Activated CD4-positive, alpha-beta T cell treated with anti-CD3 and anti-CD28 coated beads for 36 hours (primary cell): ENCODE results near the gene CXCR6. TPM values are rescaled to one million over a fixed set of nuclear protein-coding genes. Genes with fewer than 3 reads are reported as not detected.

Source experiments
- ATAC-seq: fragments of 200-7000 bp; cut with Tn5 transposase; one replicate; pipeline ENCODE4 v1.10.0; 2021; ENCODE audit warnings: mild to moderate bottlenecking, moderate library complexity
- CTCF ChIA-PET: fragments of 350-600 bp; sonication (Branson Sonifier 250); formaldehyde crosslinking; loops from one replicate; lab custom pipeline; 2021; ENCODE audit warnings: antibody characterized with exemption; lab: Charles Lee
- POLR2A ChIA-PET: fragments of 350-600 bp; sonication (Branson Sonifier 250); formaldehyde crosslinking; loops from one replicate; lab custom pipeline; 2021; ENCODE audit warnings: antibody characterized with exemption, inconsistent platforms; lab: Charles Lee
- DNase-seq: peaks from one replicate; pipeline ENCODE4 v3.0.0-alpha.2; 2020
- H3K27ac Mint-ChIP-seq: one replicate; pipeline ENCODE4 v1.8.0; 2021; ENCODE audit warnings: mixed read lengths
- H3K27me3 Mint-ChIP-seq: one replicate; pipeline ENCODE4 v1.8.0; 2021; ENCODE audit warnings: mixed read lengths
- H3K36me3 Mint-ChIP-seq: one replicate; pipeline ENCODE4 v1.8.0; 2021; ENCODE audit warnings: low read depth, mixed read lengths
- H3K4me1 Mint-ChIP-seq: one replicate; pipeline ENCODE4 v1.8.0; 2021; ENCODE audit warnings: mixed read lengths
- H3K4me3 Mint-ChIP-seq: one replicate; pipeline ENCODE4 v1.8.0; 2021; ENCODE audit warnings: mild to moderate bottlenecking, moderate library complexity, mixed read lengths
- H3K9me3 Mint-ChIP-seq: one replicate; pipeline ENCODE4 v1.8.0; 2021; ENCODE audit warnings: low read depth, mixed read lengths
- intact Hi-C, 2 experiments: fragments of 100-400 bp; cut with DNase I in 1 of 2; cut with micrococcal nuclease in 1 of 2; formaldehyde crosslinking; loops; one replicate each; pipeline versions ENCODE4 v1.14.2 to v1.15.1; 2022 to 2024; cut with DNase I, micrococcal nuclease
- total RNA-seq, 2 experiments: library from RNA; stranded (reverse); gene quantifications; one replicate each; pipeline ENCODE4 v1.2.3, GENCODE V29; 2021

Gene CXCR6
- total RNA-seq, 2 experiments from 2014 or later, result 0.42 to 0.85 TPM

- intact Hi-C loops, result no loop called here
- peaks cover 5% of the 10 kb centered on the region for H3K36me3 Mint-ChIP-seq
- POLR2A ChIA-PET, result interaction anchor here (0.7 kb wide), 1 partner anchor 50 kb away, joined by 6 read pairs; no protein-coding TSS in a partner anchor
- DNase-seq, result no peak
- CTCF ChIA-PET, result interaction anchor here (0.6 to 1.2 kb wide), 3 partner anchors 28 to 1107 kb away, joined by 3 to 4 read pairs (median 3); no protein-coding TSS in a partner anchor
- peaks cover 53% of the 10 kb centered on the region for H3K27me3 Mint-ChIP-seq
- ATAC-seq, result no peak
- H3K9me3 Mint-ChIP-seq, result no peaks in the 10 kb centered on the region
- H3K4me1 Mint-ChIP-seq, result peaks cover 41% of the 10 kb centered on the region
- H3K4me3 Mint-ChIP-seq, result no peak overlapping the region
- no peak overlapping the region for H3K27ac Mint-ChIP-seq
Measured at GRCh38 chr3:45910892-45911291, 32.4 kb upstream of the CXCR6 start.

- H3K27me3 Mint-ChIP-seq, result peaks cover 51% of the 10 kb centered on the region
- DNase-seq, result no peak
- no peak overlapping the region for H3K4me3 Mint-ChIP-seq
- no peak for ATAC-seq
- POLR2A ChIA-PET, result no interaction called here
- H3K4me1 Mint-ChIP-seq, result peaks cover 45% of the 10 kb centered on the region
- H3K9me3 Mint-ChIP-seq, result no peaks in the 10 kb centered on the region
- peaks cover 4% of the 10 kb centered on the region for H3K36me3 Mint-ChIP-seq
- CTCF ChIA-PET, result interaction anchor here (0.6 to 1.2 kb wide), 4 partner anchors 17 to 1106 kb away, joined by 3 read pairs; no protein-coding TSS in a partner anchor
- no peak overlapping the region for H3K27ac Mint-ChIP-seq
- intact Hi-C loops, result no loop called here
Measured at GRCh38 chr3:45911511-45912226, 31.6 kb upstream of the CXCR6 start.

- Mint-ChIP-seq H3K4me3 (no peak overlapping the region), H3K27ac (no peak overlapping the region), H3K27me3 (peaks cover 53% of the 10 kb centered on the region), H3K9me3 (no peaks in the 10 kb centered on the region), H3K36me3 (peaks cover 5% of the 10 kb centered on the region), H3K4me1 (peaks cover 43% of the 10 kb centered on the region)
- CTCF ChIA-PET, result interaction anchor here (0.6 to 1.7 kb wide), 6 partner anchors 16 to 447 kb away, joined by 3 to 4 read pairs (median 3); no protein-coding TSS in a partner anchor
- intact Hi-C loops, result no loop called here
- DNase-seq (no peak), ATAC-seq (no peak)
- POLR2A ChIA-PET, result no interaction called here
Measured at GRCh38 chr3:45912435-45912834, 30.8 kb upstream of the CXCR6 start.

GRCh38 chr3:45914362-45915058 is 28.8 kb upstream of the CXCR6 start:
- Mint-ChIP-seq H3K4me3 (no peak overlapping the region), H3K4me1 (peaks cover 37% of the 10 kb centered on the region), H3K27ac (no peak overlapping the region), H3K27me3 (peaks cover 42% of the 10 kb centered on the region), H3K36me3 (peaks cover 15% of the 10 kb centered on the region), H3K9me3 (no peaks in the 10 kb centered on the region)
- DNase-seq (no peak), ATAC-seq (no peak)
- intact Hi-C loops, result loop anchor here (1.0 to 5.0 kb wide), 5 partner anchors 30 to 407 kb away; no protein-coding TSS in a partner anchor
- ChIA-PET POLR2A (no interaction called here), CTCF (interaction anchor here (0.6 kb wide), 1 partner anchor 184 kb away, joined by 4 read pairs; no protein-coding TSS in a partner anchor)

GRCh38 chr3:45915059-45915439 is 28.2 kb upstream of the CXCR6 start:
- Mint-ChIP-seq H3K4me3 (peak overlapping the region; percentile 22), H3K36me3 (peaks cover 15% of the 10 kb centered on the region), H3K27me3 (peaks cover 38% of the 10 kb centered on the region), H3K9me3 (no peaks in the 10 kb centered on the region), H3K27ac (peak overlapping the region; percentile 37), H3K4me1 (peaks cover 37% of the 10 kb centered on the region)
- POLR2A ChIA-PET, result interaction anchor here (0.8 kb wide), 1 partner anchor 54 kb away, joined by 4 read pairs; no protein-coding TSS in a partner anchor
- CTCF ChIA-PET, result no interaction called here
- ATAC-seq (no peak), DNase-seq (no peak)
- intact Hi-C loops, result loop anchor here (1.0 to 5.0 kb wide), 5 partner anchors 31 to 408 kb away; no protein-coding TSS in a partner anchor

GRCh38 chr3:45915518-45916231 is 27.6 kb upstream of the CXCR6 start:
- intact Hi-C loops, result loop anchor here (1.0 to 5.0 kb wide), 8 partner anchors 28 to 408 kb away; partner anchors contain the start of gene CXCR6 (in 1 of the 2)
- Mint-ChIP-seq H3K27ac (peak overlapping the region; percentile 37), H3K9me3 (no peaks in the 10 kb centered on the region), H3K27me3 (peaks cover 33% of the 10 kb centered on the region), H3K4me1 (peaks cover 33% of the 10 kb centered on the region), H3K36me3 (peaks cover 19% of the 10 kb centered on the region), H3K4me3 (peak overlapping the region; percentile 22)
- ATAC-seq (peak; percentile 94), DNase-seq (peak; percentile 88)
- ChIA-PET CTCF (interaction anchor here (0.6 to 0.7 kb wide), 2 partner anchors 31 to 455 kb away, joined by 3 to 4 read pairs; partner anchors contain the start of gene CCR5), POLR2A (interaction anchor here (0.8 kb wide), 1 partner anchor 55 kb away, joined by 4 read pairs; no protein-coding TSS in a partner anchor)

GRCh38 chr3:45917146-45917898 is 25.9 kb upstream of the CXCR6 start:
- Mint-ChIP-seq H3K36me3 (peaks cover 30% of the 10 kb centered on the region), H3K4me1 (peaks cover 36% of the 10 kb centered on the region), H3K9me3 (no peaks in the 10 kb centered on the region), H3K27me3 (peaks cover 28% of the 10 kb centered on the region), H3K27ac (no peak overlapping the region), H3K4me3 (no peak overlapping the region)
- CTCF ChIA-PET, result interaction anchor here (0.5 to 1.0 kb wide), 3 partner anchors 13 to 454 kb away, joined by 3 to 4 read pairs (median 3); no protein-coding TSS in a partner anchor
- POLR2A ChIA-PET, result interaction anchor here (0.6 kb wide), 1 partner anchor 93 kb away, joined by 4 read pairs; no protein-coding TSS in a partner anchor
- DNase-seq, result no peak
- intact Hi-C loops, result loop anchor here (2.0 to 5.0 kb wide), 5 partner anchors 35 to 410 kb away; no protein-coding TSS in a partner anchor
- no peak for ATAC-seq

- peaks cover 18% of the 10 kb centered on the region for H3K4me1 Mint-ChIP-seq
- ATAC-seq (no peak), DNase-seq (no peak)
- CTCF ChIA-PET, result interaction anchor here (0.6 to 1.9 kb wide), 4 partner anchors 9 to 581 kb away, joined by 3 to 12 read pairs (median 6); no protein-coding TSS in a partner anchor
- no peak overlapping the region for H3K4me3 Mint-ChIP-seq
- POLR2A ChIA-PET, result no interaction called here
- peaks cover 51% of the 10 kb centered on the region for H3K36me3 Mint-ChIP-seq
- H3K27ac Mint-ChIP-seq, result no peak overlapping the region
- peaks cover 8% of the 10 kb centered on the region for H3K27me3 Mint-ChIP-seq
- no peaks in the 10 kb centered on the region for H3K9me3 Mint-ChIP-seq
- intact Hi-C loops, result loop anchor here in 1 of 2 experiments (10.0 kb wide), 1 partner anchor 327 kb away; the partner anchor contains the start of gene LIMD1
Measured at GRCh38 chr3:45921158-45922038, 21.9 kb upstream of the CXCR6 start.

- DNase-seq (no peak), ATAC-seq (no peak)
- H3K4me3 Mint-ChIP-seq, result no peak overlapping the region
- CTCF ChIA-PET, result interaction anchor here (0.6 to 1.9 kb wide), 2 partner anchors 12 to 581 kb away, joined by 3 to 12 read pairs; no protein-coding TSS in a partner anchor
- H3K36me3 Mint-ChIP-seq, result peaks cover 53% of the 10 kb centered on the region
- peaks cover 6% of the 10 kb centered on the region for H3K27me3 Mint-ChIP-seq
- intact Hi-C loops, result loop anchor here in 1 of 2 experiments (10.0 kb wide), 1 partner anchor 327 kb away; the partner anchor contains the start of gene LIMD1
- no peaks in the 10 kb centered on the region for H3K9me3 Mint-ChIP-seq
- H3K27ac Mint-ChIP-seq, result no peak overlapping the region
- peaks cover 18% of the 10 kb centered on the region for H3K4me1 Mint-ChIP-seq
- POLR2A ChIA-PET, result no interaction called here
Measured at GRCh38 chr3:45922039-45922326, 21.3 kb upstream of the CXCR6 start.
